Astrocyte (in vitro differentiated cells and primary cell): ENCODE data around the gene ATP6V1B1. TPM values are rescaled to one million over a fixed set of nuclear protein-coding genes. Genes with fewer than 3 reads are reported as not detected.

Experiments
- DNase-seq: peaks from one replicate; pipeline ENCODE4 v3.0.0-alpha.2; 2010; ENCODE audit warnings: low read depth
- FAIRE-seq: peaks from 2 replicates; lab custom pipeline; 2011; peaks lifted over from hg19 to GRCh38; lab: Jason Lieb, UNC
- H2AFZ ChIP-seq: 2 replicates; pipeline ENCODE4 v1.6.0; 2012; ENCODE audit warnings: low read depth, low read length, inconsistent platforms
- H3K27ac ChIP-seq: 2 replicates; pipeline ENCODE4 v1.5.1; 2011; ENCODE audit warnings: low read depth, low read length, inconsistent platforms
- H3K27me3 ChIP-seq: 2 replicates; pipeline ENCODE4 v1.6.0; 2011; ENCODE audit warnings: low read length, inconsistent platforms; ENCODE audit not compliant: insufficient read depth
- H3K36me3 ChIP-seq: 2 replicates; pipeline ENCODE4 v1.5.1; 2011; ENCODE audit warnings: low read length, inconsistent platforms; ENCODE audit not compliant: insufficient read depth
- H3K4me1 ChIP-seq: 2 replicates; pipeline ENCODE4 v1.5.1; 2011; ENCODE audit warnings: low read length, inconsistent platforms; ENCODE audit not compliant: insufficient read depth
- H3K4me2 ChIP-seq: 2 replicates; pipeline ENCODE4 v1.6.0; 2012; ENCODE audit warnings: low read length, inconsistent platforms
- H3K4me3 ChIP-seq: 2 replicates; pipeline ENCODE4 v1.5.1; 2011; ENCODE audit warnings: low read depth, mild to moderate bottlenecking, low read length, inconsistent platforms; ENCODE audit not compliant: insufficient read depth
- H3K79me2 ChIP-seq: 2 replicates; pipeline ENCODE4 v1.6.0; 2012; ENCODE audit warnings: mild to moderate bottlenecking, low read length, inconsistent platforms; ENCODE audit not compliant: insufficient read depth
- H3K9ac ChIP-seq: 2 replicates; pipeline ENCODE4 v1.6.0; 2012; ENCODE audit warnings: mild to moderate bottlenecking, low read length, inconsistent platforms
- H3K9me3 ChIP-seq: 2 replicates; pipeline ENCODE4 v1.5.1; 2012; ENCODE audit warnings: low read depth, mild to moderate bottlenecking, low read length, inconsistent platforms; ENCODE audit not compliant: insufficient read depth
- H4K20me1 ChIP-seq: 2 replicates; pipeline ENCODE4 v1.6.0; 2012; ENCODE audit warnings: low read length, inconsistent platforms; ENCODE audit not compliant: insufficient read depth
- H3K27ac Mint-ChIP-seq: one replicate; pipeline ENCODE4 v1.8.0; 2021; ENCODE audit warnings: mild to moderate bottlenecking, mixed read lengths; ENCODE audit not compliant: unreplicated experiment
- H3K27me3 Mint-ChIP-seq: one replicate; pipeline ENCODE4 v1.8.0; 2021; ENCODE audit warnings: low read depth, mixed read lengths; ENCODE audit not compliant: unreplicated experiment
- H3K36me3 Mint-ChIP-seq: one replicate; pipeline ENCODE4 v1.8.0; 2021; ENCODE audit warnings: low read depth, mixed read lengths; ENCODE audit not compliant: unreplicated experiment
- H3K4me1 Mint-ChIP-seq: one replicate; pipeline ENCODE4 v1.8.0; 2021; ENCODE audit warnings: low read depth, mixed read lengths; ENCODE audit not compliant: unreplicated experiment
- H3K4me3 Mint-ChIP-seq: one replicate; pipeline ENCODE4 v1.8.0; 2021; ENCODE audit warnings: mild to moderate bottlenecking, moderate library complexity, mixed read lengths; ENCODE audit not compliant: unreplicated experiment
- H3K9me3 Mint-ChIP-seq: one replicate; pipeline ENCODE4 v1.8.0; 2021; ENCODE audit warnings: mild to moderate bottlenecking, mixed read lengths; ENCODE audit not compliant: unreplicated experiment
- CTCF ChIP-seq: IDR thresholded peaks from 2 replicates; pipeline ENCODE4 v1.5.1; 2011; ENCODE audit warnings: low read depth, mild to moderate bottlenecking, inconsistent platforms, low read length, moderate library complexity; ENCODE audit not compliant: insufficient read depth
- EZH2 ChIP-seq: IDR thresholded peaks from 2 replicates; pipeline ENCODE4 v1.6.1; 2012; ENCODE audit warnings: mild to moderate bottlenecking, low read length, inconsistent platforms; ENCODE audit not compliant: insufficient read depth
- total RNA-seq: library from RNA; stranded (reverse); gene quantifications from 2 replicates; pipeline ENCODE4 v1.2.1, GENCODE V29; 2021

The ATP6V1B1 gene
- total RNA-seq, 1 donor from 2014 or later = not detected

DNA sequence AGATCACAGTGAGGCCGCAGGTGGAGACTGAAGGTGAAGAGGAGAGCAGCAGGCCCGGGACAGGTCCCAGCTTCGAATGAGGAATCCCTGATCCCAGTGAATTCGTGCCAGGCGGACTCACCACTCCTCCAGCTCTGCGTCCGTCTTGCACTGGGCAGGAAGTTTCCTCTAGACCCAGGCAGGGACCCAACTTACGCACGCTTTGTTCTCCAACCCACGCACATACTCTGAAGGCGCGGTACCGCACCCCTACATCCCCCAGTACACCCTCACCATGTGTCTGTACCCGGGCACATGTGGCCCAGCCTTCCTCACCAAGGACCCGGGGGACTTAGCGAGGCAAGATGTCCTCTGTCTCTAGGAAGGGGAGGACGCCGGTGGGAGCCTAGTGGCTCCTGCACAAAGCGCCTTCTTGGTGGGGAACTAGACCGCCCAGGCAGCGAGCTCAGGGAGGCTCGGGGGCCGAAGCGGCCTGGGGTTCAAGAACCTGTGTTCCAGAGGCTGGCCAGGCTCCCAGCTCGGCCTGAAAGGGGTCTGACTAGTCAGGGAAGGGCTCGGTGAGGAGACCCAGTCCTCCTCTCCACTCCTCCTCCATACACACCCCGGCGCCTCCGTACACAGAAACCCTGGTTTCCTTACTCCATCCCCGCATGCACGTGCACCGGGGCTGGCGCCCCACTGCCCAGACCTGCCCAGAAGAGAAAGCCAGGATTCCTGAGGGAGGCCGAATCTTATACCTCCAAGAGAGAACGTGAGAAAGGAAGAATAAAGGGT, 38.3 kb upstream of the ATP6V1B1 start:
- no peak overlapping the region for H3K4me3 Mint-ChIP-seq
- peaks cover 83% of the 10 kb centered on the region for H3K27me3 Mint-ChIP-seq
- H3K27ac Mint-ChIP-seq = no peak overlapping the region
- no peaks in the 10 kb centered on the region for H3K9me3 ChIP-seq
- peaks cover 2% of the 10 kb centered on the region for H3K4me1 Mint-ChIP-seq
- TF ChIP-seq CTCF (no peak), EZH2 (peak; percentile 90)
- peaks cover 11% of the 10 kb centered on the region for H3K4me1 ChIP-seq
- no peaks in the 10 kb centered on the region for H3K36me3 Mint-ChIP-seq
- no peak overlapping the region for H3K4me2 ChIP-seq
- H3K9me3 Mint-ChIP-seq = peaks cover 12% of the 10 kb centered on the region
- H3K4me3 ChIP-seq = no peak overlapping the region
- no peak for FAIRE-seq
- H3K27me3 ChIP-seq = peaks cover 73% of the 10 kb centered on the region
- no peak overlapping the region for H3K9ac ChIP-seq
- DNase-seq = no peak
- H2AFZ ChIP-seq = no peak overlapping the region
- H4K20me1 ChIP-seq = peaks cover 14% of the 10 kb centered on the region
- no peaks in the 10 kb centered on the region for H3K79me2 ChIP-seq
- H3K36me3 ChIP-seq = no peaks in the 10 kb centered on the region
- no peak overlapping the region for H3K27ac ChIP-seq

DNA sequence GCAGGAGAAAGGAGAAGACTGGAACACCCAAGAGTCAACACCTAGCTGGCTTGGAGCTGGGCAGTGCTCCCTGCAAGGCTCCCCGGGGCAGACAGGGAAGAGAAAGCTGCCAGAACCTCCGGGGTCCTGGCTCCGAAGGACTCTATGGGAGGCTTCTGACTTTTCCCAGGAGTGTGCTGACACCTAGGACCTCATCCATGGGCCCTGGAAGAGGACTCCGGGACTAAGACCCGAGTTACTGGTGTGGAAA, 37.8 kb upstream of the ATP6V1B1 start:
- no peaks in the 10 kb centered on the region for H3K9me3 ChIP-seq
- H3K4me1 ChIP-seq = peaks cover 11% of the 10 kb centered on the region
- FAIRE-seq (no peak), DNase-seq (no peak)
- Mint-ChIP-seq H3K36me3 (no peaks in the 10 kb centered on the region), H3K4me3 (no peak overlapping the region), H3K9me3 (peaks cover 12% of the 10 kb centered on the region), H3K4me1 (peaks cover 2% of the 10 kb centered on the region), H3K27ac (peak overlapping the region; percentile 5), H3K27me3 (peaks cover 83% of the 10 kb centered on the region)
- H4K20me1 ChIP-seq = peaks cover 16% of the 10 kb centered on the region
- no peak overlapping the region for H2AFZ ChIP-seq
- H3K4me2 ChIP-seq = no peak overlapping the region
- H3K79me2 ChIP-seq = no peaks in the 10 kb centered on the region
- TF ChIP-seq CTCF = no peak
- no peak for TF ChIP-seq EZH2
- H3K9ac ChIP-seq = no peak overlapping the region
- H3K4me3 ChIP-seq = no peak overlapping the region
- peaks cover 68% of the 10 kb centered on the region for H3K27me3 ChIP-seq
- H3K36me3 ChIP-seq = no peaks in the 10 kb centered on the region
- no peak overlapping the region for H3K27ac ChIP-seq
